Chondrocyte (in vitro differentiated cells): ENCODE measurements around the gene MALRD1. TPM values are rescaled to one million over a fixed set of nuclear protein-coding genes. Genes with fewer than 3 reads are reported as not detected.

Experiments used
- DNase-seq: peaks from one replicate; pipeline ENCODE4 v3.0.0; 2021; ENCODE audit warnings: mixed read lengths, low spot score
- H3K27ac Mint-ChIP-seq: one replicate; pipeline ENCODE4 v1.8.0; 2021; ENCODE audit warnings: mild to moderate bottlenecking, moderate library complexity, mixed read lengths; ENCODE audit not compliant: unreplicated experiment
- H3K27me3 Mint-ChIP-seq: 2 replicates; pipeline ENCODE4 v1.8.0; 2021; ENCODE audit warnings: low read depth, mixed read lengths
- H3K36me3 Mint-ChIP-seq: 2 replicates; pipeline ENCODE4 v1.8.0; 2021; ENCODE audit warnings: low read depth, mixed read lengths
- H3K4me1 Mint-ChIP-seq: 2 replicates; pipeline ENCODE4 v1.8.0; 2021; ENCODE audit warnings: low read depth, mild to moderate bottlenecking, mixed read lengths
- H3K4me3 Mint-ChIP-seq: one replicate; pipeline ENCODE4 v1.8.0; 2021; ENCODE audit warnings: mild to moderate bottlenecking, moderate library complexity, mixed read lengths; ENCODE audit not compliant: unreplicated experiment
- H3K9me3 Mint-ChIP-seq: 2 replicates; pipeline ENCODE4 v1.8.0; 2021; ENCODE audit warnings: low read depth, mixed read lengths
- CTCF ChIP-seq: fragments of 200-600 bp; sonication (generic); IDR thresholded peaks from 2 replicates; pipeline ENCODE4 v1.5.0; 2021; ENCODE audit warnings: antibody characterized with exemption, mild to moderate bottlenecking, moderate library complexity
- total RNA-seq: library from RNA; stranded (reverse); gene quantifications from 3 replicates; pipeline ENCODE4 v1.2.1, GENCODE V29; 2021

The MALRD1 gene
- total RNA-seq, 1 donor from 2014 or later, result 0.27 TPM

GRCh38 chr10:19592276-19592675, 543.7 kb downstream of the MALRD1 start:
- H3K4me1 Mint-ChIP-seq, result no peaks in the 10 kb centered on the region
- no peak for DNase-seq
- peaks cover 1% of the 10 kb centered on the region for H3K36me3 Mint-ChIP-seq
- H3K27me3 Mint-ChIP-seq, result no peaks in the 10 kb centered on the region
- no peak overlapping the region for H3K27ac Mint-ChIP-seq
- TF ChIP-seq CTCF, result no peak
- peaks cover 2% of the 10 kb centered on the region for H3K9me3 Mint-ChIP-seq
- H3K4me3 Mint-ChIP-seq, result no peak overlapping the region

GRCh38 chr10:19595212-19595845, 546.7 kb downstream of the MALRD1 start:
- H3K27me3 Mint-ChIP-seq, result peaks cover 8% of the 10 kb centered on the region
- H3K4me1 Mint-ChIP-seq, result no peaks in the 10 kb centered on the region
- no peak for TF ChIP-seq CTCF
- no peaks in the 10 kb centered on the region for H3K36me3 Mint-ChIP-seq
- H3K9me3 Mint-ChIP-seq, result no peaks in the 10 kb centered on the region
- no peak for DNase-seq
- no peak overlapping the region for H3K4me3 Mint-ChIP-seq
- H3K27ac Mint-ChIP-seq, result no peak overlapping the region

GRCh38 chr10:19605806-19606205, 557.2 kb downstream of the MALRD1 start:
- Mint-ChIP-seq H3K9me3 (peaks cover 2% of the 10 kb centered on the region), H3K4me1 (no peaks in the 10 kb centered on the region), H3K27me3 (no peaks in the 10 kb centered on the region), H3K4me3 (no peak overlapping the region), H3K36me3 (no peaks in the 10 kb centered on the region), H3K27ac (no peak overlapping the region)
- no peak for DNase-seq
- TF ChIP-seq CTCF, result no peak

GRCh38 chr10:19606968-19607367, 558.4 kb downstream of the MALRD1 start:
- no peak for DNase-seq
- no peak overlapping the region for H3K4me3 Mint-ChIP-seq

GRCh38 chr10:19611775-19612174, 563.2 kb downstream of the MALRD1 start:
- Mint-ChIP-seq H3K36me3 (no peaks in the 10 kb centered on the region), H3K4me1 (no peaks in the 10 kb centered on the region), H3K27me3 (no peaks in the 10 kb centered on the region), H3K9me3 (no peaks in the 10 kb centered on the region), H3K4me3 (no peak overlapping the region), H3K27ac (no peak overlapping the region)
- TF ChIP-seq CTCF, result no peak
- no peak for DNase-seq

More at GRCh38 chr10:19606968-19607367, 558.4 kb downstream of the MALRD1 start:
- Mint-ChIP-seq H3K36me3 (no peaks in the 10 kb centered on the region), H3K4me1 (no peaks in the 10 kb centered on the region), H3K9me3 (peaks cover 2% of the 10 kb centered on the region), H3K27ac (no peak overlapping the region), H3K27me3 (no peaks in the 10 kb centered on the region)
- no peak for TF ChIP-seq CTCF
